BLaER1 treated with 17β-estradiol and CSF1 and Interleukin-3, amounts not matched to agents 10 nM and 100 nM (cell line): ENCODE measurements around the gene WASHC2C.
"Not testable (repeated sequence)": the region's sequence is repeated elsewhere in the genome, so short reads cannot be mapped to it uniquely, and the experiment has no call there.

Experiments used
- H3K27ac ChIP-seq, 11 experiments: shearing (Covaris generic); formaldehyde crosslinking; 2 replicates each; pipeline ENCODE4 v1.8.1; 2022
- H3K27me3 ChIP-seq, 11 experiments: shearing (Covaris generic); formaldehyde crosslinking; 2 replicates each; pipeline ENCODE4 v1.8.1; 2022
- H3K36me3 ChIP-seq, 11 experiments: shearing (Covaris generic); formaldehyde crosslinking; 2 replicates each; pipeline ENCODE4 v1.8.1; 2022
- H3K4me1 ChIP-seq, 10 experiments: shearing (Covaris generic); formaldehyde crosslinking; 2 replicates each; pipeline ENCODE4 v1.8.1; 2022
- H3K4me2 ChIP-seq, 11 experiments: shearing (Covaris generic); formaldehyde crosslinking; 2 replicates each; pipeline ENCODE4 v1.8.1; 2022
- H3K4me3 ChIP-seq, 10 experiments: shearing (Covaris generic); formaldehyde crosslinking; 2 replicates each; pipeline ENCODE4 v1.8.1; 2022
- H3K9ac ChIP-seq, 11 experiments: shearing (Covaris generic); formaldehyde crosslinking; 2 replicates each; pipeline ENCODE4 v1.8.1; 2022
- H3K9me3 ChIP-seq, 11 experiments: shearing (Covaris generic); formaldehyde crosslinking; replicated peaks in 1 of 11; 2 replicates each; pipeline ENCODE4 v1.8.1; 2022
- H4K20me1 ChIP-seq, 11 experiments: shearing (Covaris generic); formaldehyde crosslinking; 2 replicates each; pipeline ENCODE4 v1.8.1; 2022
- Cebpa-rat ChIP-seq, 11 experiments: shearing (Covaris generic); IDR thresholded peaks; 2 replicates each; pipeline ENCODE4 v1.8.1; 2022

WASHC2C gene

DNA sequence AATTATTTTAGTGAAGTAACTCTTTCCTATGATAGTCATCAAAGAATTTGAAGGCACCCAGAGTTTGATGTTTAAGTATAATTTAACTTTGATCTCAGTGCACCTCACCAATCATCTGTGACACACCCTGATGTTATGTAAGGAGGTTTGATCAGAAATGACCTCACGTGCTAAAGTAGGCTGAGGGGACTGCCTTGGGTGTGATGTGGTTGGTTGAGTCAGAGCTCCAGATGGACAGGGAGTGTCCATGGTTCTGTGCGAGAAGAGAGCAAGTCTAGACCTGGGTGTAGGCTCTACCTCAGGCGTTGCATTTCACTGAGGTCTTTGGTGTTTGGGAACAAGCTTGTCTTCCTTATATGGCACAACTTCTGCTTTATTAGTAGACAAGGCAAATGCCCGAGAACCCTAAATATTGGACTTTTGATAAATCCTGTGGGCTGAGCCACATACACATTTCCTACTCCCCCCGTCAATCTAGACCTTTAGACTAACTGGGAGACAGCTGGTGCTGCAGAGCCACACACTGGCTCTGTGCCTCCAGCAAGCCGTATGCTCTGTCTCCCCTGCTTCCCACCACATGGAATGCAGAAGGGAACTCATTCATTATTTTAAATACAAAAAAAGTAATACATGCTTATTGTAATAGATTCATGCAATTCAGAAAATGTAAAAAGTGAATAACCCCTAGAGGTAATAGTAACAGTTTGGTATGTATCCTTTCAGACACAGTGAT is 63.8 kb downstream of the WASHC2C start:
- not testable (repeated sequence) for H4K20me1 ChIP-seq, H3K9me3 ChIP-seq, H3K27me3 ChIP-seq, H3K4me1 ChIP-seq, H3K4me2 ChIP-seq, H3K9ac ChIP-seq, H3K27ac ChIP-seq, H3K4me3 ChIP-seq
- peaks cover 14 to 80% (median 43%) of the 10 kb centered on the region in 11 experiments; a peak in 20 of 22 replicates for H3K36me3 ChIP-seq

DNA sequence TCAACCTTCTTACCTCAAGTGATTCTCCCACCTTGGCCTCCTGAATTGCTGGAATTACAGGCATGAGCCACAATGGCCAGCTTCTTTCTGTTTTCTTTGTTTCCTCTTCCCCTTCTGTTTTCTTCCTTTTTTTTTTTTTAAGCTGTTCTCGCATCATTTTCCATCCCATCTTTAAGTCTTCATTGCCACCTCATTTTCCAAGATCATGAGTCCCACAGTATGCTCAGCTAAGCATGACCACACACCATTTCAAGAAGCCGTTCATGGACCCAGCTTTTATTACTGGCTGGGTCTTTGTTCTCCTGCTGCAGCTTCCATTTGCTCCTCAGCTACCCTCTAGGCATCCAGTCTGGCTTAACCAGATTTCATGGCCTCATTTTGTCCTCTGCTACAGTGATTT is 67.7 kb downstream of the WASHC2C start:
- not testable (repeated sequence) for H3K9ac ChIP-seq, H3K4me3 ChIP-seq, H3K27me3 ChIP-seq, H4K20me1 ChIP-seq, H3K4me2 ChIP-seq, H3K27ac ChIP-seq, H3K9me3 ChIP-seq, H3K4me1 ChIP-seq
- H3K36me3 ChIP-seq = peaks cover 7 to 48% (median 26%) of the 10 kb centered on the region in 11 experiments; a peak in 18 of 22 replicates

DNA sequence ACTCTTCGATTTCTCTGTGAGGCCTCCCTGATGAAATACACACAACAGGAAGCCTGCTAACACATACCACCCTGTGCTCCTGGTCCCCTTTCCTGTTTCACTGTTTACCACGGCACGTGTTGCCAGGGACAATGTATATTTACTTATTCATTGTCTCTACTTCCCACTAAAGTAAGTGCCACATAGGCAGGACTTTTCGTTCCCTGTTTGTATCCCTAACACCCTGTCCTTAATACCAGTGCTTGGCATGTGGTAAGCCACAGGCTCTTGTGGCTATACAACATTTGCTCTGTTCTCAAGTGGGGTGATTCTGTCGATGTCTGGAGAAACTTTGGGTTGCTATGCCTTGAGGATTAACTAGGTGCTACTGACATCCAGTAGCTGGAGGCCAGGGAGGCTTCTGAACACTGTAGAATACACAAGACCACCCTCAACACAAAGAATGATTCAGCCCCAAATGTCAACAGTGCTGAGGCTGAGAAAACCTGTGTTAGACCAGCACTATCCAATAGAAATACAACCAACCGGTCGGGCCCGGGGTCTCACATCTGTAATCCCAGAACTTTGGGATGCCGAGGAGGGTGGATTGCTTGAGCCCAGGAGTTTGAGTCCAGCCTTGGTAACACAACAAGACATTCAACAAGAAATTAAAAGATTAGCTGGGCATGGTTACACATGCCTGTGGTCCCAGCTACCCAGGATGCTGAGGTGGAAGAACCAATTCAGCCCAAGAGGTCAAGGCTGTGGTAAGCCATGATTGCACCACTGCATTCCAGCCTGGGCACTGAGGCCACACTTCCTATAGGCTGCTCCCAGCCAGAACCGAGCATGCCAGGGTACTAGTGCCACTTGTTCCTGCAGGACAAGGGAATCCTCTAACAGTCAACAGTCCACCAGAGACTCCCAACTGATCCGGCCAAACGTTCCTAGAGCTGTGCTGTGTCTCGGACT is 76.3 kb downstream of the WASHC2C start:
- not testable (repeated sequence) for H3K9ac ChIP-seq, H3K36me3 ChIP-seq, H4K20me1 ChIP-seq, H3K27me3 ChIP-seq, H3K4me3 ChIP-seq
- peak overlapping the region in 3 of 11 experiments; percentile 3 to 18 (median 13); a peak in 1 of 22 replicates for H3K4me2 ChIP-seq
- H3K9me3 ChIP-seq = peaks cover 0 to 17% (median 0%) of the 10 kb centered on the region in 11 experiments; a peak in 4 of 22 replicates
- peak overlapping the region in 3 of 11 experiments; percentile 26 to 50 (median 32); a peak in 4 of 22 replicates for H3K27ac ChIP-seq
- H3K4me1 ChIP-seq = peaks cover 0 to 11% (median 0%) of the 10 kb centered on the region in 10 experiments; a peak in 6 of 20 replicates

DNA sequence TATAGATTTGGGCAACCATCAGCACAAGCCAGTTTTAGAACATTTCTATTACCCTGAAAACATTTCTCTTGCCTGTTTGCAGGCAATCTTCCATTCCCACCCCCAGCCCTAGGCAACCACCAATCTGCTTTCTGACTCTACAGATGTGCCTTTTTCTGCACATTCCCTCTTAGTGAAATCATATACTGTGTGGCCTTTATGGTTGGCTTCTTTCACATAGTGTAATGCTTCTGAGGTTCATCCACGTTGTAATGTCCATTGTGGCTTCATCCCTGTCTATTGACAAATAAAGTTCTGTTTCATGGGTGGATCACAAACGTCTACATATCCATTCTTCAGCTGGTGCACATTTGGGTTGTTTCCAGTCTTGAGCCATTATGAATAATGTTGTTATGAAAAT is 77.9 kb downstream of the WASHC2C start:
- not testable (repeated sequence) for H4K20me1 ChIP-seq

DNA sequence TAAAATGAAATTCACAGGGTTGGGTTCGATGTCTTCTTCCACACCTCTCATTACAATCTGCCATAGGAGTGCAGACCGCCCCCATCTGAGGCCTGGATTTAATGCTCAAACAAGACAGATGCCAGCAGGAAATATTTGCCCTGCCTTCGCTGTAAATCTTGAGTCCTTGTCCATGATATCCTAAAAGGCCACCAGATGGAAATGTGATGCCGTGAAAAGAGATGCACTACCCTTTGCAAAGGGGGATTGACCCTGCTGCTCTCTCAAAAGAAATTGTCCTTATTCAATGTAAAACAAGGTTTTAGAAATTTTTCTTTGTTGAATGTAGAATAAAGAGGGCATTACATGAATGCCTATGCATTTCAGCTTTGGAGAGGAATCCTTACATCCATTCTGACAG is 82.8 kb downstream of the WASHC2C start:
- no peaks in the 10 kb centered on the region for H3K4me1 ChIP-seq
- no peak overlapping the region for H3K4me2 ChIP-seq
- H3K9me3 ChIP-seq = peaks cover 0 to under 1% (median 0%) of the 10 kb centered on the region in 11 experiments; a peak in 1 of 22 replicates
- H3K9ac ChIP-seq = no peak overlapping the region
- no peak overlapping the region for H3K4me3 ChIP-seq
- TF ChIP-seq Cebpa-rat (IDR thresholded peaks at IDR 0.05) = no peak
- no peaks in the 10 kb centered on the region for H3K36me3 ChIP-seq
- no peak overlapping the region for H3K27ac ChIP-seq
- H4K20me1 ChIP-seq = no peaks in the 10 kb centered on the region
- H3K27me3 ChIP-seq = no peaks in the 10 kb centered on the region

More for the DNA sequence above, 77.9 kb downstream of the WASHC2C start:
- not testable (repeated sequence) for H3K4me3 ChIP-seq, H3K36me3 ChIP-seq, H3K4me2 ChIP-seq, H3K27ac ChIP-seq, H3K9ac ChIP-seq, H3K27me3 ChIP-seq
- peaks cover 0 to 11% (median 0%) of the 10 kb centered on the region in 10 experiments; a peak in 6 of 20 replicates for H3K4me1 ChIP-seq
- H3K9me3 ChIP-seq = peaks cover 0 to 17% (median 0%) of the 10 kb centered on the region in 11 experiments; a peak in 4 of 22 replicates

DNA sequence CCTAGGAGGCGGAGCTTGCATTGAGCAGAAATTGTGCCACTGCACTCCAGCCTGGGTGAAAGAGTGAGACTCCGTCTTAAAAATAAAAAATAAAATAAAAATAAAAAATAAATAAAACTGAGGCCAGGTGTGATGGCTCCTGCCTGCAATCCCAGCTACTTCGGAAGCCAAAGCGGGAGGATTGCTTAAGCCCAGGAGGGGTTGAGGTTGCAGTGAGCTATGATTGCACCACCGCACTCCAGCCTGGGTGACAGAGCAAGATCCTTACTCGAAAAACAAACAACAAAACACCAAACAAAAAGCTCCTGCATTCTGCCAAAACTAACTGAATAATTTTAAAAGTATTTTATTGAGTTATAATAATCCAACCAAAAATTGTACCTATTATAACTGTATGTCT is 84.0 kb downstream of the WASHC2C start:
- TF ChIP-seq Cebpa-rat (IDR thresholded peaks at IDR 0.05) = no peak

DNA sequence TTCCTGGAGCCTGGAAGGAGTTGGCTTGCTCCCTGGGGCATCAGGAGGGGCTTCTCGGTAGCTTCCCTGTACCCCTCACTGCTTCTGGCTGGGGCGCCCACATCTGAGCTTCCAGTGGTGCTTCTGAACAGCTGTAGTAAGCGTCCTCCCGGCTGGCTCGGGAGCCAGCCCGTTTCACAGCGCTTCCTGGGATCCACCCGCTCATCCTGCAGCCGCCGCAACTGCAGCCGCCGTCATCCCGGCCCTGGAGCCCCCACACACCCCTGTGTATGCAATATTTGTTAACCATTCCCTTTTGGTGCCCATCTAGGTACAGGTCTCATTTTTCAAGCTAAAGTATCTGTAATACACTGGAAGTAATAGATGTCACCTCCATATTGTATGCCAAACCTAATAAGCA is 85.9 kb downstream of the WASHC2C start:
- H3K4me2 ChIP-seq, H4K20me1 ChIP-seq, H3K9ac ChIP-seq, H3K27ac ChIP-seq, H3K4me3 ChIP-seq, H3K27me3 ChIP-seq, H3K4me1 ChIP-seq, H3K36me3 ChIP-seq: not testable (repeated sequence)
- peaks cover 10 to 13% (median 11%) of the 10 kb centered on the region in 11 experiments for H3K9me3 ChIP-seq

More for the DNA sequence above, 84.0 kb downstream of the WASHC2C start:
- H3K27ac ChIP-seq = no peak overlapping the region
- no peak overlapping the region for H3K4me2 ChIP-seq
- H3K36me3 ChIP-seq = no peaks in the 10 kb centered on the region
- no peaks in the 10 kb centered on the region for H4K20me1 ChIP-seq
- no peak overlapping the region for H3K9ac ChIP-seq
- H3K27me3 ChIP-seq = no peaks in the 10 kb centered on the region
- H3K4me1 ChIP-seq = no peaks in the 10 kb centered on the region
- H3K9me3 ChIP-seq = no peaks in the 10 kb centered on the region
- no peak overlapping the region for H3K4me3 ChIP-seq

DNA sequence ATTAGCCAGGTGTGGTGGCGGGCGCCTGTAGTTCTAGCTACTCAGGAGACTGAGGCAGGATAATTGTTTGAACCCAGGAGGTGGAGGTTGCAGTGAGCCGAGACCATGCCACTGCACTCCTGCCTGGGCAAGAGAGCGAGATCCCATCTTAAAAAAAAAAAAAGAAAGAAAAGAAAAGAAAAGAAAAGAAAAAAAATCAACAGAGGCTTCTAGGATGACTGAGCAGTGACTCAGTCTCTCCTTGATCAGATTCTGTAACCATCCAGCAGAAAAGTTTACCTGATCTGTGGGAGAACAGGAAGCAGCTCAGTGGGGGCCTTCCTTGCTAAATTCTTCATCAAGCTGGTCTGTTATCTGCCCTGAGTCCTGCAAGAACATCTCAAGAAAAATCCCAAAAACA is 87.1 kb downstream of the WASHC2C start:
- not testable (repeated sequence) for H3K27me3 ChIP-seq, H4K20me1 ChIP-seq, H3K36me3 ChIP-seq, H3K4me3 ChIP-seq, H3K4me2 ChIP-seq, H3K27ac ChIP-seq, H3K9ac ChIP-seq, H3K4me1 ChIP-seq
- H3K9me3 ChIP-seq = peaks cover 17 to 24% (median 20%) of the 10 kb centered on the region in 11 experiments

DNA sequence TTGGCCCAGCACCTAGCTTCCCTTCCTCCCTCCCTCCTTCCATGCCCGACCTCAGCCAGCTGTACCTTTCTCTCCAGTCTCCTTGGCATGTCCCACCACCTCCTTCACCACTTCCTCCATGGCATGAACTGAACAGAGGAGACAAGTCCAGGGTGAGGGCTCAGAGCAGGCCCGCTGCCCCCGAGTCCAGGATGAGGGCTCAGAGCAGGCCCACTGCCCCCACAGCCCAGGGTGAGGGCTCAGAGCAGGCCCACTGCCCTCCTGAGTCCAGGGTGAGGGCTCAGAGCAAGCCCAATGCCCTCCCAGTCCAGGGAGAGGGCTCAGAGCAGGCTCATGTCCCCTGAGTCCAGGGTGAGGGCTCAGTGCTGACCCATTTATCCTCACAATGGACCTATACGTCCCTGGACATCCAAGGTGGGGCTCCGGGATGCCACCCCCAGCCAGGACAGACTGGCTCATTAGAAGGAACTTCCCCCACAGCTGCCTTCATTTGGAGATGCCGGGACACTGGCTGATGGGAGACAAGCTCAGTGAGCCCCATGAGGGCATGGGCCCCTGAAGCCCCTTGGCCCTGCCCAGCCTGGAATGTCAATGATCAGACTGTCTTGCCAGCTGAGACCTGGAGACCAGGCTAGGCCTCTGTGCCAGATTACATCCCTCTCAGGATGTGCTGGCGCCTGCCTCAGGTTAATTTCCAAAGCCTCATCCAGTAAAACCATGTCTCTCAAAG is 90.2 kb downstream of the WASHC2C start:
- TF ChIP-seq Cebpa-rat (IDR thresholded peaks at IDR 0.05) = no peak
- H4K20me1 ChIP-seq = no peaks in the 10 kb centered on the region
- H3K4me1 ChIP-seq = no peaks in the 10 kb centered on the region
- H3K27ac ChIP-seq = no peak overlapping the region
- no peaks in the 10 kb centered on the region for H3K27me3 ChIP-seq
- H3K4me3 ChIP-seq = no peak overlapping the region
- H3K9me3 ChIP-seq = peaks cover 17 to 24% (median 20%) of the 10 kb centered on the region in 11 experiments
- H3K4me2 ChIP-seq = no peak overlapping the region
- H3K9ac ChIP-seq = no peak overlapping the region
- H3K36me3 ChIP-seq = no peaks in the 10 kb centered on the region; a peak in 1 of 22 replicates
